ENCODE measurements around the gene DOCK9.

- TF ChIP-seq EZH2 (IDR thresholded peaks at IDR 0.05; ENCODE audit: borderline replicate concordance, low read depth, low read length): no peak
- TF ChIP-seq IRF2 (CRISPR knock-in tag; IDR thresholded peaks at IDR 0.05): no peak
These were observed 60.7 kb downstream of the DOCK9 start for GRCh38 chr13:98917116-98917515.

Data from K562 (cell line).